NCI-H146 (cell line): ENCODE results near the gene MLH3.

ENCODE experiments used
- DNase-seq: peaks from one replicate; lab custom pipeline; 2025; lab: John Stamatoyannopoulos, UW

MLH3 gene

GRCh38 chr14:74965486-74966153 lies 85.6 kb downstream of the MLH3 start:
- no peak for DNase-seq

GRCh38 chr14:74964787-74965485 lies 86.3 kb downstream of the MLH3 start:
- no peak for DNase-seq
